ENCODE measurements around the gene DNHD1. TPM values are rescaled to one million over a fixed set of nuclear protein-coding genes. Genes with fewer than 3 reads are reported as not detected.

The DNHD1 gene
- total and polyA plus RNA-seq, 2 of the 13 experiments (the other 11 are each of a cell fraction or from before 2014, with no cell fraction given): 2.7 to 9.3 TPM

- TF ChIP-seq, protein P1, sequence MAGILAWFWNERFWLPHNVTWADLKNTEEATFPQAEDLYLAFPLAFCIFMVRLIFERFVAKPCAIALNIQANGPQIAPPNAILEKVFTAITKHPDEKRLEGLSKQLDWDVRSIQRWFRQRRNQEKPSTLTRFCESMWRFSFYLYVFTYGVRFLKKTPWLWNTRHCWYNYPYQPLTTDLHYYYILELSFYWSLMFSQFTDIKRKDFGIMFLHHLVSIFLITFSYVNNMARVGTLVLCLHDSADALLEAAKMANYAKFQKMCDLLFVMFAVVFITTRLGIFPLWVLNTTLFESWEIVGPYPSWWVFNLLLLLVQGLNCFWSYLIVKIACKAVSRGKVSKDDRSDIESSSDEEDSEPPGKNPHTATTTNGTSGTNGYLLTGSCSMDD (CRISPR knock-in tag; IDR thresholded peaks at IDR 0.05): no peak
- peak; percentile 80 for TF ChIP-seq TEAD3 (CRISPR knock-in tag; optimal IDR thresholded peaks at IDR 0.05; ENCODE audit: borderline replicate concordance)
- TF ChIP-seq HDAC1 (CRISPR knock-in tag; IDR thresholded peaks at IDR 0.05): 0 out of 2 replicates have a peak, but pooled peaks have one; percentile 10
- no peak for TF ChIP-seq GRHL1 (CRISPR knock-in tag; conservative IDR thresholded peaks at IDR 0.05)
- TF ChIP-seq, protein P2, sequence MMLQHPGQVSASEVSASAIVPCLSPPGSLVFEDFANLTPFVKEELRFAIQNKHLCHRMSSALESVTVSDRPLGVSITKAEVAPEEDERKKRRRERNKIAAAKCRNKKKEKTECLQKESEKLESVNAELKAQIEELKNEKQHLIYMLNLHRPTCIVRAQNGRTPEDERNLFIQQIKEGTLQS (CRISPR knock-in tag; IDR thresholded peaks at IDR 0.05): peak; percentile 75; the same call in 1 of the 2 replicates
- TF ChIP-seq MXI1 (IDR thresholded peaks at IDR 0.05; ENCODE audit: borderline replicate concordance, low read depth, low read length): peak; percentile 69; the same call in 1 of the 3 replicates
- peak; percentile 98 for TF ChIP-seq ATF2 (CRISPR knock-in tag; IDR thresholded peaks at IDR 0.05)
- no peak for TF ChIP-seq SNAPC2 (CRISPR knock-in tag; IDR thresholded peaks at IDR 0.05)
- peak; percentile 32; the same call in 1 of the 2 replicates for TF ChIP-seq KMT2A (CRISPR knock-in tag; IDR thresholded peaks at IDR 0.05)
- TF ChIP-seq ZNF879 (CRISPR knock-in tag; IDR thresholded peaks at IDR 0.05): no peak
- TF ChIP-seq, protein P3, sequence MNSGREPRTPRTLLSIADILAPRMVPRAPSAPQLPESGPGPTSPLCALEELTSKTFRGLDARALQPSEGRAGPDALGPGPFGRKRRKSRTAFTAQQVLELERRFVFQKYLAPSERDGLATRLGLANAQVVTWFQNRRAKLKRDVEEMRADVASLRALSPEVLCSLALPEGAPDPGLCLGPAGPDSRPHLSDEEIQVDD (CRISPR knock-in tag; IDR thresholded peaks at IDR 0.05; ENCODE audit: borderline replicate concordance): no peak
- TF ChIP-seq BRD4 (CRISPR knock-in tag; IDR thresholded peaks at IDR 0.05): no peak
- no peak for TF ChIP-seq AKNA (CRISPR knock-in tag; IDR thresholded peaks at IDR 0.05; ENCODE audit: borderline replicate concordance)
- peak; percentile 94 for TF ChIP-seq SP5 (CRISPR knock-in tag; IDR thresholded peaks at IDR 0.05; ENCODE audit: borderline replicate concordance, low read depth)
- TF ChIP-seq E2F2 (CRISPR knock-in tag; IDR thresholded peaks at IDR 0.05; ENCODE audit: borderline replicate concordance): no peak
These were observed 109.5 kb downstream of the DNHD1 start (continued) for GRCh38 chr11:6606471-6607189.

All from HepG2 (cell line).